ENCODE measurements around the gene FSHR. TPM values are rescaled to one million over a fixed set of nuclear protein-coding genes. Genes with fewer than 3 reads are reported as not detected.

FSHR gene
- total and polyA plus RNA-seq, 9 donors: 0.22 to 4.0 (median 1.8) TPM

DNA sequence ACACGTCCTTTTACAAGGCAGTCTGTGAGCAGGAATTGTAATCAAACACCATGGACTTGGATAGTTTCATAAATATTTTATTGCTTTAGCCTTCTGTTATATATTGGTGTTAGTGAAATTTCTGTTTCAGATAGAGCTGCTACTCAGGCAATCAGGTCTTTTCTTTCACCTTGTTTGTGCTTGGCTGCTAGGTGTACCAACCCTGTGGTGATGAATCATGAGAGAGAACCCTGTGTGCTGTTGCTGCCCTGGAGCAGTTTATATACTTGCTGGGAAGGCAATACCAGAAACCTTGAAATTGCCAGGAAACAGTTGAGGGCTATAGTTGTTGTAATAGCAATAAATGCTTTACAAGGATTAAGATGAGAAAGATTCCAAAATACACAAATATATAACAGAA, 84.5 kb downstream of the FSHR start:
- H3K4me3 ChIP-seq: no peak overlapping the region
- no peak overlapping the region for H3K27ac ChIP-seq
- intact Hi-C loops (cut with DNase I): no loop called here
- 56 to 61% (median 60%) methylated on average over 1 of the region's 1 CpG for WGBS, 3 donors
- H3K27me3 ChIP-seq: no peaks in the 10 kb centered on the region
- no peaks in the 10 kb centered on the region for H3K36me3 ChIP-seq
- DNase-seq: no peak
- H3K4me1 ChIP-seq (ENCODE audit: insufficient read depth): no peaks in the 10 kb centered on the region
- TF ChIP-seq EP300 (IDR thresholded peaks at IDR 0.05): no peak
- TF ChIP-seq, protein P1, sequence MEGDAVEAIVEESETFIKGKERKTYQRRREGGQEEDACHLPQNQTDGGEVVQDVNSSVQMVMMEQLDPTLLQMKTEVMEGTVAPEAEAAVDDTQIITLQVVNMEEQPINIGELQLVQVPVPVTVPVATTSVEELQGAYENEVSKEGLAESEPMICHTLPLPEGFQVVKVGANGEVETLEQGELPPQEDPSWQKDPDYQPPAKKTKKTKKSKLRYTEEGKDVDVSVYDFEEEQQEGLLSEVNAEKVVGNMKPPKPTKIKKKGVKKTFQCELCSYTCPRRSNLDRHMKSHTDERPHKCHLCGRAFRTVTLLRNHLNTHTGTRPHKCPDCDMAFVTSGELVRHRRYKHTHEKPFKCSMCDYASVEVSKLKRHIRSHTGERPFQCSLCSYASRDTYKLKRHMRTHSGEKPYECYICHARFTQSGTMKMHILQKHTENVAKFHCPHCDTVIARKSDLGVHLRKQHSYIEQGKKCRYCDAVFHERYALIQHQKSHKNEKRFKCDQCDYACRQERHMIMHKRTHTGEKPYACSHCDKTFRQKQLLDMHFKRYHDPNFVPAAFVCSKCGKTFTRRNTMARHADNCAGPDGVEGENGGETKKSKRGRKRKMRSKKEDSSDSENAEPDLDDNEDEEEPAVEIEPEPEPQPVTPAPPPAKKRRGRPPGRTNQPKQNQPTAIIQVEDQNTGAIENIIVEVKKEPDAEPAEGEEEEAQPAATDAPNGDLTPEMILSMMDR (IDR thresholded peaks at IDR 0.05): no peak
- TF ChIP-seq POLR2A (IDR thresholded peaks at IDR 0.05): no peak
- H3K9me3 ChIP-seq: no peaks in the 10 kb centered on the region

DNA sequence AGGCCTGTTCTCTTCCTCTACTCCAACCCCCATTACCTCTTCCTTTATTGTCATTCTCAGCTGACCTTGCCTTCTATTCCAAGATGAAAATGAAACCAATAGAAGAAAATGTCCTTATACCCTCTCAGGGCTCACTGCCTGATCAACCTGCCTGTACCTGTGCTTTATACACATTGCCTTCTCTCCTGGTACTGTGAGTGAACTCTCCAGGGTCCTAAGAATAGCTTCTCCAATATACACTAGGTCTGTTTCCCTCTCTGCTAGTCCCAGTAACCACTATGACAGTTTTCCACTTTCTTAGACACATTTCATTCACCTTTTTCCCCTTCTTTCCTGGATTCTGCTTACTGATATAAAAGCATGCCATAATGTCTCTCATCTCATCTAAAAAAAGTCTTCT, 85.7 kb downstream of the FSHR start:
- no peak for DNase-seq
- intact Hi-C loops (cut with DNase I): no loop called here
- Histone ChIP-seq H3K4me3 (no peak overlapping the region), H3K27ac (no peak overlapping the region), H3K27me3 (no peaks in the 10 kb centered on the region), H3K4me1 (ENCODE audit: insufficient read depth) (no peaks in the 10 kb centered on the region), H3K9me3 (no peaks in the 10 kb centered on the region), H3K36me3 (no peaks in the 10 kb centered on the region)
- TF ChIP-seq, protein P1 (IDR thresholded peaks at IDR 0.05): no peak
- TF ChIP-seq EP300 (IDR thresholded peaks at IDR 0.05): no peak
- no peak for TF ChIP-seq POLR2A (IDR thresholded peaks at IDR 0.05)

DNA sequence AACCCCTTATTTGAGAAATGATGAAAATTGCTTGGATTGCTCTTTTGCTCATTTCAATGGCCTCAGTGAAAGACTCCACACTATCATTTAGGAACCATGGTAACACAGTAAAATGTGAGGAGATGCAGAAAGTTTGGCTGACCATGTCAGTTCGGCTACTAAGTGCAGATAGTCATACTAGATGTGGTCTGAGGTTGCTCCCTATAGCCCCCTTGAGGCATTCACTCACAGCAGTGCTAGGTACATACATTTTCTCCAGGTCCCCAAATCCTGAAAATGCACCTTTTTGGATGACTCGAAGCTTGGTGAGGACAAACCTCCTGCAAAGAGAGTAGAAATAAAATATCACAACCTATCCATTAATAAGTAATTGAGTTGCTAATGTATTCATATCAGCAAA, 86.3 kb downstream of the FSHR start:
- TF ChIP-seq POLR2A (IDR thresholded peaks at IDR 0.05) (no peak), EP300 (IDR thresholded peaks at IDR 0.05) (no peak)
- TF ChIP-seq, protein P1 (IDR thresholded peaks at IDR 0.05): no peak

DNA sequence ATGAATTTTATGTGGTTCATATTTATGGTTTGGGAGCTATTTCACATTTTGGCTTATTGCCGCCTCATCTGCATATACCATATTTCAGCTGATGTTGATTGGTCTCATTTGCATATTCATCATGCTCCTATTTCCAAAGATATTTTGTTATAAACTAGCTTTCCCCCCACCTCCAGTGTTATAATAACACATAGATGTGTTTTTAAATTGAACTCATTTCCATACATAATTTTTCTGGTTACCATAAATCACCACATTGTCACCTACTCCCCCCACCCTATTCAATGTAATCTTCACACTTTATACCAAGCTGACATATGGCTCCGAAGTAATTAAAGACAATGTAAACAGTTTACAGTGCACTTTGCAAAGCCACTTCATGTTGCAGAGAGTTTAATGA, 101.2 kb downstream of the FSHR start:
- H3K9me3 ChIP-seq: no peaks in the 10 kb centered on the region
- no peak overlapping the region for H3K27ac ChIP-seq
- intact Hi-C loops (cut with DNase I): no loop called here
- TF ChIP-seq EP300 (IDR thresholded peaks at IDR 0.05) (no peak), POLR2A (IDR thresholded peaks at IDR 0.05) (no peak)
- TF ChIP-seq, protein P1 (IDR thresholded peaks at IDR 0.05): no peak
- no peaks in the 10 kb centered on the region for H3K4me1 ChIP-seq (ENCODE audit: insufficient read depth)
- no peak for DNase-seq
- H3K36me3 ChIP-seq: no peaks in the 10 kb centered on the region
- whole genome bisulfite sequencing, 3 donors: 68 to 89% (median 89%) methylated on average over 2 of the region's 2 CpGs
- no peak overlapping the region for H3K4me3 ChIP-seq
- H3K27me3 ChIP-seq: no peaks in the 10 kb centered on the region

More for the DNA sequence above, 86.3 kb downstream of the FSHR start:
- no peak for DNase-seq
- Histone ChIP-seq H3K9me3 (no peaks in the 10 kb centered on the region), H3K4me1 (ENCODE audit: insufficient read depth) (no peaks in the 10 kb centered on the region), H3K36me3 (no peaks in the 10 kb centered on the region), H3K27ac (no peak overlapping the region), H3K4me3 (no peak overlapping the region), H3K27me3 (no peaks in the 10 kb centered on the region)
- WGBS, 3 donors: 67 to 77% (median 70%) methylated on average over 2 of the region's 2 CpGs
- intact Hi-C loops (cut with DNase I): no loop called here

DNA sequence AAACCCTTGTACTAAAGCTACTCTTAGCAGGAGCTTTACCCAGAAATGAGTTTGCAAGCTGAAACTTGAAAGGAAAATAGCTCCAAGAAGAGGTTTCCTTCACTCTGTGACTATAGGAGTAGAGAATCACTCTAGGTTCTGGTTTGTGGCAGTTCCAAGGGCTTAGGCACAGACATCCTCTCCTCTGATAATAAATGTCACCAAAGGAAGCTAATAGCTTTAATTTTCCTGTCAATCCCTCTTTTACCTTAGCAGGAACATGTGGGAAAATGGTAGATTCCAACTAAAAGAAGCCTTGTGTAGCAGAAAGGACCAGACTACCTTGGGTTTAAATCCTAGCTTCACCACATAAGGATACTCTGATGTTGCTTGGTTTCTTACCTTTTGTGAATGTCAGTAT, 104.0 kb downstream of the FSHR start:
- H3K4me3 ChIP-seq: no peak overlapping the region
- TF ChIP-seq POLR2A (IDR thresholded peaks at IDR 0.05) (no peak), EP300 (IDR thresholded peaks at IDR 0.05) (no peak)
- TF ChIP-seq, protein P1 (IDR thresholded peaks at IDR 0.05): no peak
- no peak overlapping the region for H3K27ac ChIP-seq
- no peaks in the 10 kb centered on the region for H3K27me3 ChIP-seq
- intact Hi-C loops (cut with DNase I): no loop called here
- H3K36me3 ChIP-seq: no peaks in the 10 kb centered on the region
- no peak for DNase-seq
- H3K9me3 ChIP-seq: no peaks in the 10 kb centered on the region
- H3K4me1 ChIP-seq (ENCODE audit: insufficient read depth): no peaks in the 10 kb centered on the region
